ENCODE measurements around the gene MGST1. TPM values are rescaled to one million over a fixed set of nuclear protein-coding genes. Genes with fewer than 3 reads are reported as not detected.
A peak's percentile ranks its signal among the peaks of the same experiment; 100 is the strongest.
"Not testable (repeated sequence)": the region's sequence is repeated elsewhere in the genome, so short reads cannot be mapped to it uniquely, and the experiment has no call there.

Gene MGST1
- total RNA-seq, 1 experiment from 2014 or later, result 105 TPM

- Histone ChIP-seq H3K27me3 (replicated peaks; ENCODE audit: control insufficient read depth, insufficient read depth, low read length) (no peaks in the 10 kb centered on the region), H3K36me3 (ENCODE audit: control insufficient read depth, insufficient read depth, low read length) (no peaks in the 10 kb centered on the region), H3K4me1 (no peaks in the 10 kb centered on the region), H3K4me3 (ENCODE audit: low read depth, low read length) (no peak overlapping the region), H3K9me3 (no peaks in the 10 kb centered on the region)
- no peaks in the 10 kb centered on the region for H3K4me1 Mint-ChIP-seq (ENCODE audit: low read depth, unreplicated experiment)
- intact Hi-C loops (cut with micrococcal nuclease; ENCODE audit: unreplicated experiment), result loop anchor here (5.0 kb wide), 1 partner anchor 380 kb away; no protein-coding TSS in a partner anchor
- peaks cover 18% of the 10 kb centered on the region for H3K36me3 Mint-ChIP-seq (ENCODE audit: insufficient read depth, unreplicated experiment)
- CTCF ChIA-PET, result no interaction called here
- DNase-seq, result no peak
- no peak for TF ChIP-seq CTCF (IDR thresholded peaks at IDR 0.05; ENCODE audit: insufficient read depth in 1 of 2, low read depth in 1 of 2, low read length in 1 of 2, severe bottlenecking in 1 of 2, unreplicated experiment in 1 of 2)
- POLR2A ChIA-PET, result no interaction called here
- H3K9me3 Mint-ChIP-seq (ENCODE audit: unreplicated experiment), result no peaks in the 10 kb centered on the region
- no peak overlapping the region for H3K4me3 Mint-ChIP-seq (ENCODE audit: unreplicated experiment)
- no peaks in the 10 kb centered on the region for H3K27me3 Mint-ChIP-seq (ENCODE audit: insufficient read depth, unreplicated experiment)
- no TSS peak for BruUV-seq (replicated peaks)
- H3K27ac Mint-ChIP-seq (ENCODE audit: unreplicated experiment), result no peak overlapping the region
Measured at GRCh38 chr12:16362550-16362949, 15.1 kb downstream of the MGST1 start.

GRCh38 chr12:16369156-16369555 is 21.7 kb downstream of the MGST1 start:
- ChIA-PET POLR2A (no interaction called here), CTCF (no interaction called here)
- no peaks in the 10 kb centered on the region for H3K4me1 Mint-ChIP-seq (ENCODE audit: low read depth, unreplicated experiment)
- H3K27ac Mint-ChIP-seq (ENCODE audit: unreplicated experiment), result no peak overlapping the region
- Histone ChIP-seq H3K27me3 (replicated peaks; ENCODE audit: control insufficient read depth, insufficient read depth, low read length) (no peaks in the 10 kb centered on the region), H3K4me3 (ENCODE audit: low read depth, low read length) (no peak overlapping the region), H3K9me3 (no peaks in the 10 kb centered on the region), H3K36me3 (ENCODE audit: control insufficient read depth, insufficient read depth, low read length) (no peaks in the 10 kb centered on the region), H3K4me1 (no peaks in the 10 kb centered on the region)
- H3K4me3 Mint-ChIP-seq (ENCODE audit: unreplicated experiment), result no peak overlapping the region
- BruUV-seq (replicated peaks), result no TSS peak
- no peak for DNase-seq
- no peaks in the 10 kb centered on the region for H3K27me3 Mint-ChIP-seq (ENCODE audit: insufficient read depth, unreplicated experiment)
- intact Hi-C loops (cut with micrococcal nuclease; ENCODE audit: unreplicated experiment), result no loop called here
- peaks cover 5% of the 10 kb centered on the region for H3K36me3 Mint-ChIP-seq (ENCODE audit: insufficient read depth, unreplicated experiment)
- H3K9me3 Mint-ChIP-seq (ENCODE audit: unreplicated experiment), result no peaks in the 10 kb centered on the region
- no peak for TF ChIP-seq CTCF (IDR thresholded peaks at IDR 0.05; ENCODE audit: insufficient read depth in 1 of 2, low read depth in 1 of 2, low read length in 1 of 2, severe bottlenecking in 1 of 2, unreplicated experiment in 1 of 2)

- CTCF ChIA-PET, result no interaction called here
Measured at GRCh38 chr12:16370096-16370495, 22.7 kb downstream of the MGST1 start.

GRCh38 chr12:16382652-16383312 is 35.3 kb downstream of the MGST1 start:
- BruUV-seq (replicated peaks); H3K4me1 Mint-ChIP-seq (ENCODE audit: low read depth, unreplicated experiment); H3K4me1 ChIP-seq; H3K27me3 ChIP-seq (replicated peaks; ENCODE audit: control insufficient read depth, insufficient read depth, low read length); H3K36me3 Mint-ChIP-seq (ENCODE audit: insufficient read depth, unreplicated experiment); H3K36me3 ChIP-seq (ENCODE audit: control insufficient read depth, insufficient read depth, low read length); H3K9me3 ChIP-seq; POLR2A ChIA-PET; intact Hi-C loops (cut with micrococcal nuclease; ENCODE audit: unreplicated experiment); H3K27me3 Mint-ChIP-seq (ENCODE audit: insufficient read depth, unreplicated experiment); H3K9me3 Mint-ChIP-seq (ENCODE audit: unreplicated experiment): not testable (repeated sequence)
- peak; percentile 37 to 59 for DNase-seq
- CTCF ChIA-PET, result interaction anchor here (0.6 kb wide), 1 partner anchor 81 kb away, joined by 4 read pairs; no protein-coding TSS in a partner anchor
- H3K27ac Mint-ChIP-seq (ENCODE audit: unreplicated experiment), result peak overlapping the region; percentile 51
- H3K4me3 ChIP-seq (ENCODE audit: low read depth, low read length), result peak overlapping the region; percentile 42
- H3K4me3 Mint-ChIP-seq (ENCODE audit: unreplicated experiment), result peak overlapping the region; percentile 72

More at GRCh38 chr12:16370096-16370495, 22.7 kb downstream of the MGST1 start:
- Histone ChIP-seq H3K9me3 (no peaks in the 10 kb centered on the region), H3K27me3 (replicated peaks; ENCODE audit: control insufficient read depth, insufficient read depth, low read length) (no peaks in the 10 kb centered on the region), H3K36me3 (ENCODE audit: control insufficient read depth, insufficient read depth, low read length) (no peaks in the 10 kb centered on the region), H3K4me3 (ENCODE audit: low read depth, low read length) (no peak overlapping the region), H3K4me1 (no peaks in the 10 kb centered on the region)
- BruUV-seq (replicated peaks), result no TSS peak
- H3K27me3 Mint-ChIP-seq (ENCODE audit: insufficient read depth, unreplicated experiment), result peaks cover 3% of the 10 kb centered on the region
- no peak for TF ChIP-seq CTCF (IDR thresholded peaks at IDR 0.05; ENCODE audit: insufficient read depth in 1 of 2, low read depth in 1 of 2, low read length in 1 of 2, severe bottlenecking in 1 of 2, unreplicated experiment in 1 of 2)
- POLR2A ChIA-PET, result no interaction called here
- no peak overlapping the region for H3K27ac Mint-ChIP-seq (ENCODE audit: unreplicated experiment)
- intact Hi-C loops (cut with micrococcal nuclease; ENCODE audit: unreplicated experiment), result no loop called here
- H3K4me1 Mint-ChIP-seq (ENCODE audit: low read depth, unreplicated experiment), result no peaks in the 10 kb centered on the region
- H3K4me3 Mint-ChIP-seq (ENCODE audit: unreplicated experiment), result no peak overlapping the region
- DNase-seq, result no peak
- H3K9me3 Mint-ChIP-seq (ENCODE audit: unreplicated experiment), result no peaks in the 10 kb centered on the region
- H3K36me3 Mint-ChIP-seq (ENCODE audit: insufficient read depth, unreplicated experiment), result peaks cover 5% of the 10 kb centered on the region

All from Caco-2 (cell line).